Stimulated activated CD4-positive, alpha-beta T cell treated with anti-CD3 and anti-CD28 coated beads, Interleukin-4, amount 100 ng/mL, for 48 hours (primary cell): ENCODE measurements around the gene CGB8.
"Not testable (repeated sequence)": the region's sequence is repeated elsewhere in the genome, so short reads cannot be mapped to it uniquely, and the experiment has no call there.

Experiments used
- DNase-seq, 2 donors: peaks; one replicate each; pipeline ENCODE4 v3.0.0-alpha.2; 2020; ENCODE audit warnings: low read depth in 2 of 2

CGB8 gene

DNA sequence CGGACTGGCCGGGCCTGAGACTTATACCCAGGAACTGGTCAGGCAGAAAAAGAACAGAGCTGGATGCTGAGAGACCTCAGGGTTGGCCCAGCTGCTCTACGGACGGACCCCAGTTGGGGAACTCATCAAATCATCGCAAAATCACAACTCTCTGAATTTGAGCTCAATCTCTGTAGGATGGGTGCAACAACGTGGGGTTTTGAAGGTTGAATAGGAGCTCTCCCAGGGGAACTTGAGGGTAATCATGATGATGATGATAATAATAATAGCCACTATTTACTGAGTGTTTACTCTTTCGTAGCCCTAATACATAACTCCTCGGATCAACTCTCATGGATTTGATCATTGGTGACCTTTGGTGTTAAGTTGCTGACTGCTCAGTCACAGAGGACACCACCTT lies 18.6 kb downstream of the CGB8 start:
- DNase-seq = not testable (repeated sequence)

DNA sequence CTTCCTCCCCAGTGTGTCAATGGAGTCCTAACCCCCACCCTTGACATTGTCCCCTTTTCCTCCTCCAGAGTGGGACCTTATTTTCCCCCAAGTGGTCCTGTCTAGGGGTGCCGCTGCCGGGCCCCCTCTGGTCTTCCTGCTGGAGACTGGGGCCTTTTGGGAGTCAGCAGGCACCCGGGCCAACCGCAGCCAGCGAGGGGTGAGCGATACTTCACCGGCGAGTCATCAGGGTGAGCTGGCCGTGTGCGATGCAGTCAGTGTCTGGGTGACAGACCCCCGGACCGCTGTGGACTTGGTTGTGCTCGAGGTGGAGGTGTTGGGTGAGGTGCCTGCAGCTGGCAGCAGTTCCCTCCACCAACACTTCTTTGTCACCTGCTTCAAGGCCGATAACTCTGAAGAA lies 19.2 kb downstream of the CGB8 start:
- not testable (repeated sequence) for DNase-seq

DNA sequence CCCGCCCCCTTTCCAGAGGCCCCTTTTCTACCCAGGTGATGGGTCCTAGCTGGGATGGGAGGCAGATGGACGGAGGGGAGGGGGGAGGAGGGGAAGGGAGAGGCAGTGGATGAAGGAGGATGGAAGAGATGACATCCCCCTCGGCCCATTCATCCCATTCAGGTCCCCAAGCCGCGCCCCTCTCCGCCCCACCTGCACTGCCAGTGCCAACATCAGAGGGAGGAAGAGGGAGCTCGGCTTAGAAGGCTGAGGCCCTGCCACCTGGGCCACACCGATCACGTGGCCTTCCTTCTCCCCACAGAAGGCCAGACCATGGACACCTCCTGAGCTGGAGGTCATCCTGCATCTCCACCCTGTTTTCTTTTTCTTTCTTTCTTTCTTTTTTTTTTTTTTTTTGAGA lies 20.2 kb downstream of the CGB8 start:
- not testable (repeated sequence) for DNase-seq

DNA sequence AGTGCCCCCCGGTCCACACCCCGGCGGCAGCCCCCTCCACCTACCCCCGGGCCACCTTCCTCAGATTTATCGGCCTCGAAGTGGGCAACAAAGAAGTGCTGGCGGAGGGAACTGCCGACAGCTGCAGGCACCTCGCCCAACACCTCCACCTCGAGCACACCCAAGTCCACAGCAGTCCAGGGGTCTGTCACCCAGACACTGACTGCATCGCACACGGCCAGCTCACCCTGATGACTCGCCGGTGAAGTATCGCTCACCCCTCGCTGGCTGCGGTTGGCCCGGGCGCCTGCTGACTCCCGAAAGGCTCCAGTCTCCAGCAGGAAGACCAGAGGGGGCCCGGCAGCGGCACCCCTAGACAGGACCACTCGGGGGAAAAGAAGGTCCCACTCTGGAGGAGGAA lies 23.3 kb downstream of the CGB8 start:
- not testable (repeated sequence) for DNase-seq

DNA sequence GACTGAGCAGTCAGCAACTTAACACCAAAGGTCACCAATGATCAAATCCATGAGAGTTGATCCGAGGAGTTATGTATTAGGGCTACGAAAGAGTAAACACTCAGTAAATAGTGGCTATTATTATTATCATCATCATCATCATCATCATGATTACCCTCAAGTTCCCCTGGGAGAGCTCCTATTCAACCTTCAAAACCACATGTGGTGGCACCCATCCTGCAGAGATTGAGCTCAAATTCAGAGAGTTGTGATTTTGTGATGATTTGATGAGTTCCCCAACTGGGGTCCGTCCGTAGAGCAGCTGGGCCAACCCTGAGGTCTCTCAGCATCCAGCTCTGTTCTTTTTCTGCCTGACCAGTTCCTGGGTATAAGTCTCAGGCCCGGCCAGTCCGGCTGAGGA lies 23.8 kb downstream of the CGB8 start:
- DNase-seq = not testable (repeated sequence)

DNA sequence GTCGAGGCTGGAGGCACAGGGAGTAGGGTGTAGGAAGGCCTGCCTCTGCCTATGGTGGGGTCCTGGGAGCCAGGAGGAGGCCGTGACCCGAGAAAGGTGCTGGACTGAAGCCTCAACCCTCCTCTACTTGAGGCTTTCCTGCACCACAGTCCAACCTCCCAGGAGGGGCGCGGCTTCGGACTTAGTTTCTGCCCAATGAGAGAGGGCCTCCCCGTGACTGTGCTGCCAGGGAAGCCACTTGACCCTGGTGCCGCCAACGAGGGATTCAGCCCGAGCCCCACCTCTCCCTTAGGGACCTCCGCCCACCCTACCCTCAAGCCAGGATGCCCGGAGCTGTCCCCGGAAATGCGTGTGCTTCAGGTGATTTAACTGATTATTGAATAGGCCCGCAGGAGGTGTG lies 24.7 kb downstream of the CGB8 start, which contains the start of gene CGB3:
CGB3 (minus strand) TSS at position 101 of the 400 bp plus-strand sequence. CDS start 362 bp downstream, outside the sequence.
- not testable (repeated sequence) for DNase-seq

DNA sequence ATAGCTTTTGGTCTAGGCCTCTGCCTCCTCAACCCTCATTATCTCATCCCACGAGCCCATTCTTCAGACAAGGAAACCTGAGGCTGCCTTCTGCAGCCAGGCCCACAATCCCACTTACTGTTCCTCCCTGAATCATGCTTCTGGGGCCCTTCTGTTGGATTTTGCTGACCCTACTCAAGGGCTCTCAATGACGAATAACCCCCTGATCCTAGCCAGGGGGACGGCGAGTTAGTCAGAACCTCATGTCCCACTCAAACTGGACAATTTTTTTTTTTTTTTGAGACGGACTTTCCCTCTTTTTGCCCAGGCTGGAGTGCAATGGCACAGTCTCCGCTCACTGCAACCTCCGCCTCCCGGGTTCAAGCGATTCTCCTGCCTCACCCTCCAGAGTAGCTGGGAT lies 26.8 kb downstream of the CGB8 start:
- no peak for DNase-seq

DNA sequence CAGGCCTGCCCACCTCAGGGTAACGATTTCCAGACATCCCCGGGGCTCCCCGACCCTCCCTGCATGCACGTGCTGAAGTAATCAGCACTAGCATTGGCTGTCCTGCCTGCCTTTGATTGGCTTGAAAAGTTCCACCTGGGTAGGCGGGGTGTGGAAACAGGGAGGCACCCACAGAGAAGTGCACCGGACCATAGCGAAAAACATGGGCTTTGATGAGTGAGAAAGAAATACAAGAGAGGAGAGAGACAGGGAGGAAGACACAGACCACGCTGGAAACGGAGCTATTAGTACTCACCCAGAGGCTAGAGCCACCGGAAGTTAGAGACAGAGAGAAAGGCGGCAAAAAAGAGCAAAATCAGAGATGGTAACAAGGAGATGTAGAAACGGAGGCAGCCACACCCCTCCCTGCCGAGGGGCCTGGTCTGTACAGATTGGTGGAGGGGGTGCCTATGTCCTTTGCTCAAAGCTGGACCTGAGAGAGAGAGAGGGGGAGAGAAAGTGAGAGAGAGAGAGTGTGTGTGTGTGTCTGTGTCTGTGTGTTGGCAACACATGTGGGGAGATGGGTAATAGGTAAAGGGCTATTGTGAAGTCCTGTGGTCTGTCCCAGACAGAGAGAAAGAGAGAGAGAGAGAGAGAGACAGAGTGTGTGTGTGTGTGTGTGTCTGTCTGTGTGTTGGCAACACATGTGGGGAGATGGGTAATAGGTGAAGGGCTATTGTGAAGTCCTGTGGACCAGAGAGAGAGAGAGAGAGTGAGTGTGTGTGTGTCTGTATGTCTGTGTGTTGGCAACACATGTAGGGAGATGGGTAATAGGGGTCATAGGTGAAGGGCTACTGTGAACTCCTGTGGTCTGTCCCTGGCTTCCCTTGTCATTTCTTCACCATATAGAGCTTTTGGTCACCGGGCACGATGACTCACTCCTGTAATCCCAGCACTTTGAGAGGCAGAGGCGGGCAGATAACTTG lies 27.7 kb downstream of the CGB8 start:
- DNase-seq = no peak

DNA sequence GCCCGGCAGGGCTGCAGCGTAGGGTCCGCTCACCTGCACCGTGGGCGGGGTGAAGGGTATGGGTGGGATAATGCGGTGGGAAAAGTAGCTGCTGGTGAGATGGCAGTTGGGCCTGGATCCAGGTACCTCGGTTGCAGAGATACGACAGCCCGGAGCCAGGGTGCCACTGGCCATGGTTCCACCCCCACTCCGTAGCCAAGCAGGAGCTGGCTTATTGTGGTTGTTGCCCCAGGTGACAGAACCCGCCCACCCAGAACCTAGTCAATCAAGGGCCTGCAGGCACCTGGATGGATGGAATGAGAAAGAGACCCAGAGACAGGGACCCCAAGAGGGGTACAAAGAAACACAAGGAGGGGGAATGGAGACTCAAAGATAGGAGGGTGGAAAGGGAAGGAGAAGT lies 28.6 kb downstream of the CGB8 start:
- DNase-seq = no peak

DNA sequence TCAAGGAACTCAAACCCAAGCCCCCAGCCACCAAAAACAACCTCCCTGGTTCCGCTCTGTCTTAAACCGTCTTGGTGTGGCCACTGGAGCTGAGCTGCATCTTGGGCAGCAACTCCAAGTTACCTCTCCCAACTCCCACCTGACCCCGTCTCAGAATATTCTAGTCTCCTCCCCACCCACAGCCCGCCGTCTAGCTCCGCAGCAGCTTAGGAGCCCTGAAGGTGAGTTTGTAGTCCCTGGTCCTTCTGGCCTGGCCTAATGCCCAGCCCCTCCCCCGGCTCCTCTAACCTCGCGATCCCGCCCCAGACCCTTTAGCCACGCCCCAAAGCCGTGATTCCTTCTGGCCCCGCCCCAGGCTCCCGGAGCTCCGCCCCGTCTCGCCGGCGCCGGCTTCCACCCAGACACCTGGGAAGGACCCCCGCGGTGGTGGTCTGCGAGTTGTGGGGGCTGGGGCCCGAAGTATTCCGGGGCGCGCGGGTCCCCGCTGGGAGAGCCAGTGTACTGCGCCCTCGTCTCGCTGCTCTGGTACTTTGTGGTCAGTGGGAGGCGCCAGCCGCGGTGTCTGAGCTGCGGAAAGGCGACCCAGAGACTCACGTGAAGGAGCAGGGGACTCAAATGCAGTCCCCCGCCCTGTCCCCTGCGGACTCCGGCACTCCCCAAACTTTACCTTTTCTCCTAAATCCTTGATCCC lies 29.5 kb downstream of the CGB8 start:
- peak; percentile 47 to 65 for DNase-seq

DNA sequence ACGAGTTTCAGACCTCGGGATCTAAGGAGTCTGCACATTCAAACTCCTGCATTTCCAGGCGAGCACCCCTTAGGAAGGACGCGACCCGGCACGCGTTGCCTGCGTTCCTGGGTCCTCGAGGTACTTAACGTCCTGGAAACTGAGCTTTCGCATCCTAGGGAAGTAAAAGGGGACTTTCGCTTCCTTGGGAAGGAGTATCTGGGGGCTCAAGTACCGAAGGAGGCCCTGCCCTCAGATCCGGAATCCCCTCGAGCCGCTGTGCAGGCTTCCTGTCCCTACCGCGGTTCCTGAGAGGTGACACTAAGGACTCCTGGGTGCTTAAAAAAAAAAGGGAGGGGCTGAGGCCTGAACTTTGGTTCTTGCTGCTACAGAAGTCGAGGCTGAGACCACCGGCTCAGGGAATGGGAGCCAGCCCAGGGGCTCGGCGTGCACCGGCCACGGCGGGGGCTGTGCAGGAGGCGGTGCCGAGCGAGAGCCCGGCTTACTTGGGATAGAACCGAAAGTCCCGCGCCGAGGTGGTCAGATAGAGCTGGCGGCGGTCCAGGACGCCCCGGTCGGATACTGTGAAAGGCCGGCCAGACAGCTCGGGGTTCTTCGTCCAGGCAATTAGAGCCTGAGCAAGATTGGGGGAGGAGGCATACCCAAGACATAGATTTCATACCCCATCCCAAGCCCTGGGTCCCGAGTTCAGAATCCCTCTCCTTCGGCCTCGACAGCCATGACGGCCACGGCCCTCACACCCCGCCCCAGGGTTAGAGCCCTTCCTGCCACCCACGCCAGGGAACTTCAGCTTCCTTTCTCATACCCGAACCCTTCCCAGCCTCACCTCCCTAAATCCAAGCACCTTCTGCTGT lies 30.3 kb downstream of the CGB8 start:
- not testable (repeated sequence) for DNase-seq

DNA sequence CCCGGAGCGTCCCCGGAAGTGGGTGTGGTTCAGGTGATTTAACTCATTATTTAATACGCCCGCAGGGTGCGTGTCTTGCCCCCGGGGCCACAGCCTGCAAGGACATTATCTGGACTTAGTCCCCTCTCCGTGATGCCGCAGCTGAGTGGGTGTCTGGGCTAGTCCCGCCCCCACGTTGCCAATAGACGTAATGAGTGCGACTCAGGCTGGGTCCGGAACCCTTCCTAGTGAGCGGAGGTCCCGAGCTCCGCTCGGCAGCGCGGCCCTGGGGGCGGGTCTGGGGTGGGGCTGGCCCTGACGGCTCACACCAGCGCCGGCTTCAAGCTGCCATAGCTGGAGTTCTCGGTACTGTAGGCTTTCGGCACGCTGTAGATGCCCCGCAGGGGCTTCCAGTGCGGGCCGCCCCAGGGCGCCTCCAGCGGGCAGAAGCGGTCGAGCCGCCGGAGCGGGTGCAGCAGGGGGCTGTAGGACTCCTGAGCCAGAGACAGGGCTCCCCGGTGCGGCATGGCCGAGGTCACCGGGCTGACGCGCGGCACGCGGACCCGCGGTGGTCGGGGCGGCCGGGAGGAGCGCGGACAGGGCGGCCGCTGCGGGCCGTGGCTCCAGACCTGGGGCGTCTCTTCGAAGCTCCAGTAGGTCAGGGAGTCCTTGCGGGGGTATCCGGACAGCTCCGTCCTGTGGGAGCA lies 31.1 kb downstream of the CGB8 start:
- peak; percentile 37 to 57 for DNase-seq

DNA sequence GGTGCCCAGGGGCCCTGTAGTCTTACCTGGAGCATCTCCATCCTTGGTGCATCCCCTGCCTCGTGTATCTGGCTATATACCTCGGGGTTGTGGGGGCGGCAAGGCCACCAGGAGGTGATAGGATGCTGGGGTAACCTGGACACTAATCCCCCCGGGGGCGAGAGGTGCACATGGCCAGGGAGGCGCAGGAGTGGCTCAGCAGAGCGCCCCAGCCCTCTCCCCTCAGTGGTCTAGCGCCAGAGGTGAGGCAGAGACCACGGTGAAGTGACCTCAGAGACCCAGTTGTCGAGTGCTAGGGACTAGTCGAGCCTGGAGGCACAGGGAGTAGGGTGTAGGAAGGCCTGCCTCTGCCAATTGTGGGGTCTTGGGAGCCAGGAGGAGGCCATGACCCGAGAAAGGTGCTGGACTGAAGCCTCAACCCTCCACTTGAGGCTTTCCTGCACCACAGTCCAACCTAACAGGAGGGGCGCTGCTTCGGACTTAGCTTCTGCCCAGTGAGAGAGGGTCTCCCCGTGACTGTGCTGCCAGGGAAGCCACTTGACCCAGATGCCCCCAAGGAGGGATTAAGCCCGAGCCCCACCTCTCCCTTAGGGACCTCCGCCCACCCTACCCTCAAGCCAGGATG lies 31.8 kb downstream of the CGB8 start, which contains the start of gene LHB:
LHB (minus strand) TSS at position 51 of the 625 bp plus-strand sequence; CDS start at position 41, 10 bp downstream.
- no peak for DNase-seq

DNA sequence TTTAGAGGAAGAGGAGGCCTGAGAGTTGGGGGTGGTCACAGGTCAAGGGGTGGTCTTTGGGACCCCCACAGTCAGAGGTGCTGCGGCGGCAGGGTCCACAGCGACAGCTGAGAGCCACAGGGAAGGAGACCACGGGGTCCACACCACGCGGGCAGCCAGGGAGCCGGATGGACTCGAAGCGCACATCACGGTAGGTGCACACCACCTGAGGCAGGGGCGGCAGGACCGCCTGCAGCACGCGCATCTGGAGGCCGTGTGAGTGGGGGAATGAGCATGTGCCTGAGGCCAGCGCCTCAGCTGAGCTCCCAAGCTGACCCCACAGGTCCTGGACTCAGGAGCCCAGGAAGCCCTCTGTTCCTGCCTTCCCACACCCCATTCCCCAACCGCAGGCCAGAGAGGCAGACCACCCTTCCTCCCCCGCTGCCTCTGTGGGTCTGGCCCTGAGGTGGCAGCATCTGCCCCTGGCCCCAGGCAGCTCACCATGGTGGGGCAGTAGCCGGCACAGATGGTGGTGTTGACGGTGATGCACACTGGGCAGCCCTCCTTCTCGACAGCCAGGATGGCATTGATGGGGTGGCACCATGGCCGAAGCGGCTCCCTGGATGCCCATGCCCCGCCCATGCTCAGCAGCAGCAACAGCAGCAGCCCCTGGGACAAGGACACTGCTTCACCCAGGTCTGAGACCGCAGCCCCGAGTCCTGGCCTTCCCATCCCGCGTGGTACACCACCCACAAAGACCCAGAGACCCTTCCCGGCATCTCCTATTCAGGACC lies 32.7 kb downstream of the CGB8 start:
- no peak for DNase-seq

DNA sequence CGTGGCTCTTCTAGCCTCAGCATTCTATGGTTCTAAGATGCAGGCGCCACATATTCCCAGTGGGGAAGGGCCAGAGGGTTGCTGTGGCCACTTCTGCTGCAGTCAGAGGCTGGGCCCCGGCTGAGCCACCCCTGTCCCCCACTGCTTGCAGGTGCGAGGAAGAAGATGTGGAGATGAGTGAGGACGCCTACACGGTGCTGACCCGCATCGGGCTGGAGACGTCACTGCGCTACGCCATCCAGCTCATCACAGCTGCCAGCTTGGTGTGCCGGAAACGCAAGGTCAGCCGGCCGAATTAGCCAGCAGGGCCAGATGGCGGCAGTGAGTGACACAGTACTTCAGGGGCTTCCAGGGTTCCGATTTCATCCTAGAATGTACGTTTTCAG lies 34.0 kb downstream of the CGB8 start:
- no peak for DNase-seq

DNA sequence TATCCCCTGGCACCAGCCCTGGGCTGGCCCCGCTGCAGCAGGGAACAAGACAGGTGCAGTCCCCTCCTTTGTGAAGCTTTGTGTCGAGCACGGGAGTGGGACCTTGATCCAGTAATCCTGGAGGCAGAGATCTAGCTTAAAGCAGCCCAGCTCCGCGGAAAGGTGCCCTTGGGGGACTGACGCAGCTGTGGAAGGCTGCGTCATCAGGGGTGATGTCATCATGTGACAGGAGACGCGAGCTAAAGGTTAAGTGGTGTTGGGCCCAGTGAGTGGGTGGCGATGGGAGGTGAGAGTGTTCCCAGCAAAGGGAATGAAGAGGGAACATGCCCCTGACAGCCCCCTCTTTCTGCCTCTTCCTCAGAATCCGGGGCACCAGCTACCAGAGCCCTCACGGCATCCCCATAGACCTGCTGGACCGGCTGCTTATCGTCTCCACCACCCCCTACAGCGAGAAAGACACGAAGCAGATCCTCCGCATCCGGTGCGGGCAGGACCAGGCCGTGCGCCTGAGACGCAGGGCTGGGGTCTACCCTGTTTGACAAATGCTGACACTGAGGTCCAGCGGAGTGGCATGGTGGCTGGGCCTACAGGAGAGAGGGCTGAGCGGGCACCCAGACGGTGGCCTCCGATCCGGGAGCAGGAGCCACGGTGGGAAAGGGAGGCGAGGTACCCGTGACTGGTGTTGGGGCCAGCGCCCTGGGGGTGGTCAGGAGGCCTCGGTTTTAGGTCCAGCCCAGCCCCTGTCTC lies 34.6 kb downstream of the CGB8 start:
- DNase-seq = no peak

DNA sequence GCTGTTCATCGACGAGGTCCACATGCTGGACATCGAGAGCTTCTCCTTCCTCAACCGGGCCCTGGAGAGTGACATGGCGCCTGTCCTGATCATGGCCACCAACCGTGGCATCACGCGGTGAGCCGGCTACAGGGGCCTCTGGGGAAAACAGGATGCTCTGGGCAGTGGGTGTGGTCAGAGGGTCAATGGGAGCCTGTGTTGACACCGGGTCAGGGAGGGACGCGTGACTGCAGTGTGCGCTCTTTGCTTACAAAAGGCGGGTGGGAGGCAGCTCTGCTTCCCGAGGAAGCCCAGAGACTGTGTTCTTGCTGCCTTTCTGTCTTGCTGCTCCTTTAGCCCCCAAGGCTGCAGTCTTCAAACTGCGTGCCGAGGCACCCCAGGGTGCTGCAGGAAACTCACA lies 37.7 kb downstream of the CGB8 start:
- no peak for DNase-seq

DNA sequence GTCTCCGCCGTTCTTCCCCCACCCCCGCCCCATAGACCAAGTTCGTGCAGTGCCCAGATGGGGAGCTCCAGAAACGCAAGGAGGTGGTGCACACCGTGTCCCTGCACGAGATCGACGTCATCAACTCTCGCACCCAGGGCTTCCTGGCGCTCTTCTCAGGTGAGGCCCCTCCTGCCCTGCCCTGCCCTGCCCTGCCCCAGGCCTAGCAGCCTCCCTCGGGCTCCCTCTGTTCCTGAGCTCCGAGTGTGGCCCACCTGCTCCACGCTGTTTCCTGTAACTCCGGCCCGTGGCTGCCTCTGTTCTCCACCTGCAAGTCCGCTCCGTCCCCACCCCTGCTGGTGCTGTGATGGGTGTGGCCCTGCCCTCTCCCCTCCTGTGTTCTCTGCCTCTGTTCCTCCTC lies 38.5 kb downstream of the CGB8 start:
- no peak for DNase-seq

DNA sequence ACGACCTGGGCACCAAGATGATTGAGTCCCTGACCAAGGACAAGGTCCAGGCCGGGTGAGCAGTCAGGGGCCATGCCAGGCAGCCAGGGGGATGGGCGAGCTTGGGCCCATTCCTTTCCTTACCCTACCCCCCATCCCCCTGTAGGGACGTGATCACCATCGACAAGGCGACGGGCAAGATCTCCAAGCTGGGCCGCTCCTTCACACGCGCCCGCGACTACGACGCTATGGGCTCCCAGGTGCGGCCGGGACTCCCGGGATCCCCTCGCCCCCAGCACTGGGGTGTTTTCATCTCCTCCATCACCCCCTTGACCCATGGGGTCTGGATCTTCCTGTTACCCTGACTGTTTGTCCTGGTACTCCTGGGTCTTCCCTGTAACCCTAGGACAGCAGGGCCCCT lies 39.1 kb downstream of the CGB8 start:
- no peak for DNase-seq
